Ovary (tissue), 3 donors: ENCODE results near the gene ACBD4.

Experiments used
- EP300 ChIP-seq: sonication (generic); formaldehyde crosslinking; IDR thresholded peaks from one replicate; pipeline ENCODE4 v1.6.1; 2017; ENCODE audit warnings: antibody characterized with exemption
- POLR2A ChIP-seq: fragments of 450-650 bp; IDR thresholded peaks from one replicate; pipeline ENCODE4 v1.6.1; 2017; ENCODE audit warnings: antibody characterized with exemption, mild to moderate bottlenecking, moderate library complexity
- TF ChIP-seq, protein P1 (sequence below), 3 donors: fragments of 450-650 bp in 2 of 3; fragments of 200-600 bp in 1 of 3; IDR thresholded peaks; one replicate each; pipeline versions ENCODE4 v1.5.1 to v1.8.0; 2016 to 2022; ENCODE audit warnings: antibody characterized with exemption in 3 of 3, mild to moderate bottlenecking in 1 of 3
- donor health status: DM: no; HTN: no; CAD: no.

DNA sequence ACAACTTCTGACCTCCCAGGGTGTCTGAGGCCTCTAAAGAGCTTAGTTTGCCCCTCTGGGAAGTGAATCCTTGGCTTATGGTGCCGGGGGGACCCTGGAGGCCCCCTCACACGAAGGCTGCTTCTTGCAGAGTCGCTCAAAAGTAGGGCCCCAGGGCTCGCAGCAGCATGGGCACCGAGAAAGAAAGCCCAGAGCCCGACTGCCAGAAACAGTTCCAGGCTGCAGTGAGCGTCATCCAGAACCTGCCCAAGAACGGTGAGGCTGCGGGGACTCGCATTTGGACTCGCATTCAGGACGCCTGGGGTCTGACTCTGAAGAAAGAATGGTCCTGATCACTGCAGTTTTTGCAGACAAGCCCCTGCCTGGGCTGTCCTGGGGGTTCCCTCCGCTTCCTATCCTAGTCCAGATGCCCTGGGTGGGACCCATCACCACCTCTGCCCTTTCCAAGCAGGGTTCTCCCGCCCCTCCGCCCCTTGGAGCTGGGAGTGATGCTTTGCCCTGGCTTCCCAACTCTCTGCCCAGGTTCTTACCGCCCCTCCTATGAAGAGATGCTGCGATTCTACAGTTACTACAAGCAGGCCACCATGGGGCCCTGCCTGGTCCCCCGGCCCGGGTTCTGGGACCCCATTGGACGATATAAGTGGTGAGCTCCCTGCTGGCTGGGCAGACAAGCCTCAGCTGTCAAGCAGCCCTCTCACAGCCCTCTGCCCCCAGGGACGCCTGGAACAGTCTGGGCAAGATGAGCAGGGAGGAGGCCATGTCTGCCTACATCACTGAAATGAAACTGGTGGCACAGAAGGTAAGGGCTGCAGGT lies 698 bp downstream of the ACBD4 start:
- TF ChIP-seq POLR2A, result no peak
- TF ChIP-seq, protein P1, sequence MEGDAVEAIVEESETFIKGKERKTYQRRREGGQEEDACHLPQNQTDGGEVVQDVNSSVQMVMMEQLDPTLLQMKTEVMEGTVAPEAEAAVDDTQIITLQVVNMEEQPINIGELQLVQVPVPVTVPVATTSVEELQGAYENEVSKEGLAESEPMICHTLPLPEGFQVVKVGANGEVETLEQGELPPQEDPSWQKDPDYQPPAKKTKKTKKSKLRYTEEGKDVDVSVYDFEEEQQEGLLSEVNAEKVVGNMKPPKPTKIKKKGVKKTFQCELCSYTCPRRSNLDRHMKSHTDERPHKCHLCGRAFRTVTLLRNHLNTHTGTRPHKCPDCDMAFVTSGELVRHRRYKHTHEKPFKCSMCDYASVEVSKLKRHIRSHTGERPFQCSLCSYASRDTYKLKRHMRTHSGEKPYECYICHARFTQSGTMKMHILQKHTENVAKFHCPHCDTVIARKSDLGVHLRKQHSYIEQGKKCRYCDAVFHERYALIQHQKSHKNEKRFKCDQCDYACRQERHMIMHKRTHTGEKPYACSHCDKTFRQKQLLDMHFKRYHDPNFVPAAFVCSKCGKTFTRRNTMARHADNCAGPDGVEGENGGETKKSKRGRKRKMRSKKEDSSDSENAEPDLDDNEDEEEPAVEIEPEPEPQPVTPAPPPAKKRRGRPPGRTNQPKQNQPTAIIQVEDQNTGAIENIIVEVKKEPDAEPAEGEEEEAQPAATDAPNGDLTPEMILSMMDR (IDR thresholded peaks at IDR 0.05), result no peak
- TF ChIP-seq EP300, result no peak
